HG02763 (cell line): ENCODE results near the gene RC3H2.

Source experiments
- ATAC-seq: cut with Tn5 transposase; IDR thresholded peaks from one replicate; pipeline ENCODE4 v1.9.1; 2021; ENCODE audit warnings: mild to moderate bottlenecking, moderate library complexity; ENCODE audit not compliant: unreplicated experiment

The RC3H2 gene

GRCh38 chr9:122904823-122905710 lies at the start of gene RC3H2:
Gene RC3H2, minus strand, starts transcription at chr9:122905359. Its CDS starts 7,850 bp downstream, at chr9:122897509.
- peak; percentile 87 for ATAC-seq

GRCh38 chr9:122954253-122954691 lies 49.1 kb upstream of the RC3H2 start:
- ATAC-seq: no peak

GRCh38 chr9:122951056-122951455 lies 45.9 kb upstream of the RC3H2 start:
- ATAC-seq: no peak

GRCh38 chr9:122950263-122950662 lies 45.1 kb upstream of the RC3H2 start:
- no peak for ATAC-seq

GRCh38 chr9:122949696-122950095 lies 44.5 kb upstream of the RC3H2 start:
- ATAC-seq: no peak

- no peak for ATAC-seq
These were observed 43.2 kb upstream of the RC3H2 start for GRCh38 chr9:122948313-122948712.

- ATAC-seq: no peak
These were observed 41.4 kb upstream of the RC3H2 start for GRCh38 chr9:122946461-122947005.

- ATAC-seq: no peak
These were observed 40.1 kb upstream of the RC3H2 start for GRCh38 chr9:122944960-122945888.

- ATAC-seq: no peak
These were observed 36.5 kb upstream of the RC3H2 start for GRCh38 chr9:122941582-122942234.

GRCh38 chr9:122940749-122941581 lies 35.8 kb upstream of the RC3H2 start, which contains the start of gene RABGAP1:
Gene RABGAP1, plus strand, starts transcription at chr9:122941020. Its CDS starts 16,040 bp downstream, at chr9:122957060.
- ATAC-seq: peak; percentile 98

GRCh38 chr9:122940454-122940748 lies 35.2 kb upstream of the RC3H2 start:
- ATAC-seq: no peak

GRCh38 chr9:122939601-122940000 lies 34.4 kb upstream of the RC3H2 start:
- ATAC-seq: no peak

- ATAC-seq: no peak
These were observed 31.7 kb upstream of the RC3H2 start for GRCh38 chr9:122936883-122937282.

GRCh38 chr9:122936464-122936863 lies 31.3 kb upstream of the RC3H2 start:
- no peak for ATAC-seq

- peak; percentile 90 for ATAC-seq
These were observed 26.3 kb upstream of the RC3H2 start, which contains the start of gene ZBTB26 for GRCh38 chr9:122931226-122932121. Gene ZBTB26, minus strand, starts transcription at chr9:122931512. Its CDS starts 11,578 bp downstream, at chr9:122919934.

GRCh38 chr9:122930541-122931225 lies 25.5 kb upstream of the RC3H2 start:
- ATAC-seq: no peak

- no peak for ATAC-seq
These were observed 24.7 kb upstream of the RC3H2 start for GRCh38 chr9:122929796-122930354.

- no peak for ATAC-seq
These were observed 18.8 kb upstream of the RC3H2 start for GRCh38 chr9:122923947-122924346.
